GM21423 (cell line): Measurements from ENCODE around the gene HERC3.

Experiments
- ATAC-seq: cut with Tn5 transposase; IDR thresholded peaks from one replicate; pipeline ENCODE4 v1.9.1; 2021; ENCODE audit warnings: mild to moderate bottlenecking, moderate library complexity; ENCODE audit not compliant: unreplicated experiment

The HERC3 gene

GRCh38 chr4:88591787-88592599 lies at the start of gene HERC3:
HERC3 (plus strand) TSS chr4:88592480; CDS start chr4:88605824, 13,344 bp downstream.
- peak; percentile 96 for ATAC-seq

GRCh38 chr4:88549815-88550214 lies 42.5 kb upstream of the HERC3 start:
- no peak for ATAC-seq

GRCh38 chr4:88567591-88567990 lies 24.7 kb upstream of the HERC3 start:
- ATAC-seq, result no peak

DNA sequence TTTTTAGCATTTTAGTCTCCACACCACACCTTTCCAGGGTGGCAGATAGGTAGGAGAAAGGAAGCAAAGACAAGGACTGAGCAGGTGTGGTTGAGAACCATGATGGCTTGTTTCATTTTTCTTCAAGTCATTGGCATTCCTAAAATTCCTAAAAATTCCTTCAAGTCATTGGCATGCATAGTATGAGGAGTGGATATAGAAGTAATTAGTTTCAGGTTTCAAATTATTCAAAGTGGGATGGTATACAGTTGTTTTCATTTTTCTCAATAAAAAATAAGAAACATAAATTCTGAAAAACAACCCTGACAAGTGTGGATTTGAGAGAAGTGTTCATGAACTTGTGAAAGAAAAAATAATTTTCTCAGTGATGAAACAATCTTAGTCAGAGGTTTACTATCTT lies 22.3 kb upstream of the HERC3 start:
- no peak for ATAC-seq

DNA sequence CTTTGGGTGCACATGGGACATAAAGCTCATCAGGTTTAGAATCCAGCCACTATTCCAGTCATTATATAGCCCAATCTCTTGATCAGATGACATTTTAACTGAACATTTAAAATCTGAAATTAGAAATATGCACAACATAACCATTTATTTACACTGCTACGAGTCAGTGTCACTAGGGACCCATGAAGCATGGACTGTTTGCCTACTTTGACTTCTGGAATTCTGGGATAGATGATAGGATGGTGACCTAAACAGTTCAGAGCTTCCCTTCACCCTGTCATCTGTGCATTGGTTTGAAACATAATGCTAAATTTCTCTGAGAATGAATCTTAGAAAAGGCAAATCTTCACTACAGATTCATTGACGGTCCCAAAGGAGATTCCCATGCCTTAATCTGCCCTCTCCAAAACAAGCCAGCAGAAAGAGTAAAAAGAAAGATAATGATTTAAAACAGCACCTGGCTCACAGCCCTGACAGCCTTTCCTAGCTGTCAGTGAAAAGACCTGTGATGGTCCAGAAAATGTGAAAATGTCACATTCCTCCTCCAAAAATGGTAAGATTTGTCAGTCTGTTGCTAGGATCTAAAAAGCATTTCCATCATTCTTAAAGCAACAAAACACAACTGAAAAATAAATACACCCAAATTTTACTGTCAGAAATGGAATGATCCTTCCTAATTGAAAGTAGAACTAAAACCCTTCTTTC lies 18.9 kb upstream of the HERC3 start:
- no peak for ATAC-seq

DNA sequence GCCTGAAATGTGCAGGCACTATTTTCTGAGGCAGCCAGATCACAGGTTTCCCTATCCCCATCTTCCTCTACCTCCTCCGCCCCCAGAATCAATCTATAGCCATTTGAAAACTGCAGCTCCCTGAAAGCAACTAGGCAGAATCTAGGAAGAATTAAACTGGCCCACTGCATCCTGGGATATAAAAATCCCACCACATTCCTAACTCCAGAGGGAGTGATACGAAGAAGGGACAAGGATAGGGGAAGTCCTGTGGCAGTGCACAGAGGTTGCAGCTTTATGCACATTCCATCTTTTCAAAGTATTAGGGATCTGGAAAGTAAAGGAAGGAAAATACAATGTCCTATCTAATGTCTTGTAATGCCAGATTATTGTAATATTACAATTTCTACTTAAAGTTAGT lies 18.3 kb upstream of the HERC3 start:
- no peak for ATAC-seq

DNA sequence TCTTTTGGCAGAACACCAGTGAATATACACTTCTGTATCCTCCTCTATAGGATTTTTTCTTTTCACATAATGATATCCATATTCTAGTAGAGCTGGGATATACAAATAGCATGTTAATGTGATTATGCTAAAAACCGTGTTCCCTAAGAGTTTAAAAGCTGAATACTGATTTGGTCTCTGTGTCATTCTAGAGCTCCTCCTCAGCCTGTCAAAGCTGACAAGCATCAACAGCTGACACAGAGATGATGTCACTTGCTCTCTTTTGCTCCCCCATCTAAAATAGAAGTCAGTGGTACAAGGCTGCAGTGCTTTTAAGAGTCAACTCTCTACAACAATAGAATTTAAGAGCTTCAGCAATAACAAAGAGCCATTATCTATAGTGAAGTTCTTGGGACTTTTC lies 17.1 kb upstream of the HERC3 start:
- ATAC-seq, result no peak

- no peak for ATAC-seq
Measured at GRCh38 chr4:88582493-88582892, 9.8 kb upstream of the HERC3 start.

DNA sequence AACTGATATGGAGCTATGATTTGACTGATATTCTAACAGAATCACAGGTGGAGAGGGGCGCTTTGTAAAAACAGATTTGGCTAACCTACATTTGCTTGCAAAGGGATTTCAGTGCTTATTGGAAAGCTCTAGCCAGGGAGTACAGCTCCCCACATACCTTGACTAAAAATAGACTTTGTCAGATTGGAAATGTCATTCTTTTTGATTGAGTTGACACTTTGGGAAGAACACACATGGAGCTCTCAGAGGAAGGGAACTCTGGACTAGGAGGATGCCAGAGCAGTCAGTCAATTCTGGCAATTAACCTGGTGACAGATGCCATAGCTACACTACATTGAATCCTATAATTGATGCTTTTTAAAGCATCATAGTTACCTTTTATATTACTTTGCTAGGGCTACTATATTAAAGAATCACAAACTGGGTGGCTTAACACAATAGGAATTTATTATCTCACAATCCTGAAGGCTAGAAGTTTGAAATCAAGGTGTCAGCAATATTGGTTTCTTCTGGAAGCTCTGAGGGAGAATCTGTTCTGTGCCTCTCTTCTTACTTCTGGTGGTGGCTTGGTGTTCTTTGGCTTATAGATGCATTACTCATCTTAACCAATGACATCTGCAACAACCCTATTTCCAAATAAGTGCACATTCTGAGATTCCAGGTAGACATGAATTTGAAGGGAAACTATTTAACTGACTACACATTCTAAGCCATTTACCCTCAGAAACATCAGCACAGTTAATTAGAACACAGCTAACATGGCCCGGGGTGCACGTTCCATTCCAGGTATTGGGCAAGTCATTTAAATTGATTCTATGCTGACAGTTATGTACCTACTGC lies 8.4 kb upstream of the HERC3 start:
- ATAC-seq, result no peak

GRCh38 chr4:88584471-88584900 lies 7.8 kb upstream of the HERC3 start:
- no peak for ATAC-seq

GRCh38 chr4:88585917-88586316 lies 6.4 kb upstream of the HERC3 start:
- no peak for ATAC-seq

GRCh38 chr4:88587306-88587705 lies 5.0 kb upstream of the HERC3 start:
- ATAC-seq, result no peak

DNA sequence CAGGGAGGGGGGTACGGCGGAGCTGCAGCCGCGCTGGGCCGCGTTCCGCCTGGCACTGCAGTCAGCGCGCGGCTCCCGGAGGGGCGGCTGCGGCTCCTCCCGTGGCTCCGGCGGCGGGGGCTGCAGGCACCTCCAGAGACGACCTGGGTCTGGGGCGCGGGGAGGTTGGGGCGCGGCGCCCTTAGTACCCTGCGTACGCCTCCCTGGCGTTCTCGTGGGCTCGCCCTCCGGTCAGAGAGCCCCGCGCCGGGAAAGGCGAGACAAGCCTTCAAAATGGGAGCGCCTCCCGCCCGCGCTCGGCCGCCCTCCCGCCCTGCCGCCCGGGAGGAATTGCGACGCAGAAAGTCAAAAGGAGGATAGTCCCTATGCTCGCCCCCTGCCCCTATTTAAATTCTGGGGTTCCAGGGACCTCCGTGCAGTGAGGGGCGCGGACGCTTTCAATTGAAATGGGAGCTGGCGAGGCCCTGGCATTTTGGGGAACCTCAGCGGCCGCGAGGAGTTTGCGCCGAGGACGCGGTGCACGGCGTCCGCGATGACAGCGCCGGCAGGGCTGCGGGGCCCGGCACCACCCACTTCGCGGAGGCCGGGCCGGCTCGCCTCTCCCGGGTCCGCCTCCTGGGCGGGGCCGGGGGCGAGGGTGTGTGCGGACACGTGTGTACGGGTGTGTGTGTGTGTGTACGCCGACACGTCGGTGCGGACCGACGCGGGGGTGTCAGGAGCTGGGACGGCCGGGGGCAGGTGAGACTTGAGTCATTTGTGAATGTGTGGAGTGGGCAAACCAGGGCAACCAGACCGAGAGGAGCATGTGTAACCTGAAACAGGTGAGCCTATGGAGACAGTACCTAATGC lies 544 bp downstream of the HERC3 start:
- peak; percentile 78 for ATAC-seq

GRCh38 chr4:88597970-88598660 lies 5.8 kb downstream of the HERC3 start:
- ATAC-seq, result no peak

DNA sequence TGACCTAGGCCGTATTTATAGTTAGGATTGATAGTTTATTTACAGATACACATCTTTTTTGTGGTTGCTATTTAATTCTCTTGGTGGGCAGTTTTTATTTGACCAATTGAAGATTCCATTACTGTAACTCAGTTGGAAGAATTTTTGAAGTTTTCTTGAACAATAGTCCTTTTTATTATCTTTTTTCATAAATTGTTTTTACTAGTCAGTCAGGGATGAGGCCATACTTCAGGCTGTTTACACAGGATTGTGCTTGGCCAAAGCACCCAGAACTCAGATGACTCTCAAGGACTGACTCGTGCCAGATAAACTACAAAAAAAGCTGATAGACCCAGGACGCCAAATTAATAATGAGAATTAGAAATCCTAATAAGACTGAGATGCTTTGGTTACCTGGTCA lies 7.0 kb downstream of the HERC3 start:
- ATAC-seq, result no peak

DNA sequence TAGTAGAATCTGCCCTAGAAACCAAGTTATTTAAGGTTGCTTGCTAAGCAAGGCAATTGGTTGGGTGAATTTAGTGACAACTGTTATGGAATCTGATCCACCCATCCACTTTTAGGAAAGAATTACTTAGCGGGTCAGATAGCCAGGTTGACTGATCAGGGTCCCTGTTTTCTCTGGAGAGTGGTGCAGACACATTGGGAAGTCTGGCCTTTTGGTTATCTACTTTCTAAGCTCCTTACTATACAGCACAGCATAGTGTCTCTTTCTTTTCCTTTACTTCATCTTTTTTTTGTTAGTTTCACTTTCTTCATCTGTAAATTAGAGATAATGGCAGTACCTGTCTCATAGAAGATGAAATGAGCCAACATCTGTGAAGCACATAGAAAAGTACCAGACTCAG lies 7.4 kb downstream of the HERC3 start:
- no peak for ATAC-seq

GRCh38 chr4:88600176-88600838 lies 8.0 kb downstream of the HERC3 start:
- no peak for ATAC-seq

- no peak for ATAC-seq
Measured at GRCh38 chr4:88604978-88605678, 12.8 kb downstream of the HERC3 start.

GRCh38 chr4:88605736-88606135 lies 13.5 kb downstream of the HERC3 start:
- peak; percentile 59 for ATAC-seq
